GM12801 (cell line): ENCODE results near the gene MED12L.

Experiments used
- CTCF ChIP-seq: IDR thresholded peaks from one replicate; pipeline ENCODE4 v1.5.1; 2011; ENCODE audit warnings: control low read depth; ENCODE audit not compliant: insufficient read length; ENCODE audit errors: extremely low read depth

Gene MED12L

GRCh38 chr3:151379083-151379734, 293.7 kb downstream of the MED12L start:
- TF ChIP-seq CTCF = no peak

GRCh38 chr3:151382671-151383070, 297.2 kb downstream of the MED12L start:
- TF ChIP-seq CTCF = no peak

- no peak for TF ChIP-seq CTCF
These were observed 297.6 kb downstream of the MED12L start for GRCh38 chr3:151383111-151383510.

GRCh38 chr3:151383956-151384355, 298.5 kb downstream of the MED12L start:
- no peak for TF ChIP-seq CTCF

- TF ChIP-seq CTCF = no peak
These were observed 299.3 kb downstream of the MED12L start, which contains the start of gene P2RY12 for GRCh38 chr3:151384741-151385174. Gene P2RY12 (minus strand): TSS chr3:151384753. CDS start chr3:151338845, 45,908 bp downstream.

GRCh38 chr3:151386056-151386455, 300.6 kb downstream of the MED12L start:
- TF ChIP-seq CTCF = no peak

GRCh38 chr3:151387432-151387831, 302.0 kb downstream of the MED12L start:
- TF ChIP-seq CTCF = no peak
